HepG2 (cell line): ENCODE data around the gene STUB1.

Experiments
- ARID3A ChIP-seq: IDR thresholded peaks from 2 replicates; pipeline ENCODE4 v1.6.1; 2012; ENCODE audit warnings: low read depth, low read length, improper control_type of control experiment
- CREM ChIP-seq, 2 experiments: sonication (generic) in 1 of 2; formaldehyde crosslinking in 1 of 2; IDR thresholded peaks; 2 replicates each; pipeline versions ENCODE4 v1.4.0 to v1.6.1; 2016 to 2020; ENCODE audit warnings: antibody characterized with exemption in 1 of 2, mild to moderate bottlenecking in 1 of 2, missing genetic modification reagents in 1 of 2
- CTCF ChIP-seq: sonication (generic); formaldehyde crosslinking; IDR thresholded peaks from 2 replicates; pipeline ENCODE4 v1.5.0; 2020; ENCODE audit warnings: mild to moderate bottlenecking, missing genetic modification reagents, moderate library complexity
- EZH2 ChIP-seq: conservative IDR thresholded peaks from 2 replicates; pipeline ENCODE4 v1.6.1; 2012; ENCODE audit warnings: mild to moderate bottlenecking, low read depth, low read length, moderate library complexity
- HMG20B ChIP-seq: conservative IDR thresholded peaks from 2 replicates; pipeline ENCODE4 v1.6.1; 2016; ENCODE audit warnings: missing genetic modification reagents, missing compliant biosample characterization
- POLR2A ChIP-seq, 2 experiments: IDR thresholded peaks; 2 replicates each; pipeline ENCODE4 v1.6.1; 2011; ENCODE audit warnings: low read depth in 2 of 2, low read length in 2 of 2, mild to moderate bottlenecking in 1 of 2, moderate library complexity in 1 of 2; ENCODE audit not compliant: insufficient read depth in 1 of 2
- RNF2 ChIP-seq: fragments of 450-650 bp; conservative IDR thresholded peaks from 2 replicates; pipeline ENCODE4 v1.6.1; 2016; ENCODE audit warnings: low read depth
- SALL2 ChIP-seq: sonication (generic); formaldehyde crosslinking; IDR thresholded peaks from 2 replicates; pipeline ENCODE4 v1.8.1; 2023; ENCODE audit warnings: mild to moderate bottlenecking, missing genetic modification reagents, inconsistent platforms
- SP2 ChIP-seq: sonication (generic); formaldehyde crosslinking; IDR thresholded peaks from 2 replicates; pipeline ENCODE4 v1.5.1; 2020; ENCODE audit warnings: mild to moderate bottlenecking, missing genetic modification reagents
- ZBTB1 ChIP-seq: sonication (generic); formaldehyde crosslinking; IDR thresholded peaks from 2 replicates; pipeline ENCODE4 v1.4.0; 2020; ENCODE audit warnings: missing genetic modification reagents, borderline replicate concordance
- ZNF569 ChIP-seq: sonication (generic); formaldehyde crosslinking; IDR thresholded peaks from 2 replicates; pipeline ENCODE4 v1.5.0; 2020; ENCODE audit warnings: mild to moderate bottlenecking, missing genetic modification reagents, moderate library complexity, borderline replicate concordance
- TF ChIP-seq, protein P1 (sequence below): sonication (generic); formaldehyde crosslinking; conservative IDR thresholded peaks from 2 replicates; pipeline ENCODE4 v1.8.1; 2023; ENCODE audit warnings: missing genetic modification reagents
- TF ChIP-seq, protein P2 (sequence below): sonication (generic); formaldehyde crosslinking; IDR thresholded peaks from 2 replicates; pipeline ENCODE4 v1.4.0; 2020; ENCODE audit warnings: missing genetic modification reagents

- TF ChIP-seq HMG20B (CRISPR knock-in tag) (no peak), ZNF569 (no peak), ARID3A (no peak), CREM (IDR thresholded peaks at IDR 0.05) (no peak), CREM (CRISPR knock-in tag; IDR thresholded peaks at IDR 0.05) (no peak), CTCF (CRISPR knock-in tag) (no peak), POLR2A (IDR thresholded peaks at IDR 0.05; ENCODE audit: insufficient read depth in 1 of 2, low read depth in 2 of 2, low read length in 2 of 2) (no peak), EZH2 (no peak), SALL2 (no peak), SP2 (CRISPR knock-in tag) (no peak), ZBTB1 (CRISPR knock-in tag) (no peak), RNF2 (no peak)
- TF ChIP-seq, protein P1, sequence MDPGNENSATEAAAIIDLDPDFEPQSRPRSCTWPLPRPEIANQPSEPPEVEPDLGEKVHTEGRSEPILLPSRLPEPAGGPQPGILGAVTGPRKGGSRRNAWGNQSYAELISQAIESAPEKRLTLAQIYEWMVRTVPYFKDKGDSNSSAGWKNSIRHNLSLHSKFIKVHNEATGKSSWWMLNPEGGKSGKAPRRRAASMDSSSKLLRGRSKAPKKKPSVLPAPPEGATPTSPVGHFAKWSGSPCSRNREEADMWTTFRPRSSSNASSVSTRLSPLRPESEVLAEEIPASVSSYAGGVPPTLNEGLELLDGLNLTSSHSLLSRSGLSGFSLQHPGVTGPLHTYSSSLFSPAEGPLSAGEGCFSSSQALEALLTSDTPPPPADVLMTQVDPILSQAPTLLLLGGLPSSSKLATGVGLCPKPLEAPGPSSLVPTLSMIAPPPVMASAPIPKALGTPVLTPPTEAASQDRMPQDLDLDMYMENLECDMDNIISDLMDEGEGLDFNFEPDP (CRISPR knock-in tag): no peak
- TF ChIP-seq, protein P2, sequence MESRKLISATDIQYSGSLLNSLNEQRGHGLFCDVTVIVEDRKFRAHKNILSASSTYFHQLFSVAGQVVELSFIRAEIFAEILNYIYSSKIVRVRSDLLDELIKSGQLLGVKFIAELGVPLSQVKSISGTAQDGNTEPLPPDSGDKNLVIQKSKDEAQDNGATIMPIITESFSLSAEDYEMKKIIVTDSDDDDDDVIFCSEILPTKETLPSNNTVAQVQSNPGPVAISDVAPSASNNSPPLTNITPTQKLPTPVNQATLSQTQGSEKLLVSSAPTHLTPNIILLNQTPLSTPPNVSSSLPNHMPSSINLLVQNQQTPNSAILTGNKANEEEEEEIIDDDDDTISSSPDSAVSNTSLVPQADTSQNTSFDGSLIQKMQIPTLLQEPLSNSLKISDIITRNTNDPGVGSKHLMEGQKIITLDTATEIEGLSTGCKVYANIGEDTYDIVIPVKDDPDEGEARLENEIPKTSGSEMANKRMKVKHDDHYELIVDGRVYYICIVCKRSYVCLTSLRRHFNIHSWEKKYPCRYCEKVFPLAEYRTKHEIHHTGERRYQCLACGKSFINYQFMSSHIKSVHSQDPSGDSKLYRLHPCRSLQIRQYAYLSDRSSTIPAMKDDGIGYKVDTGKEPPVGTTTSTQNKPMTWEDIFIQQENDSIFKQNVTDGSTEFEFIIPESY: no peak
These were observed 38.2 kb downstream of the STUB1 start for GRCh38 chr16:718389-718788.
